ENCODE measurements around the gene ADNP. TPM values are rescaled to one million over a fixed set of nuclear protein-coding genes. Genes with fewer than 3 reads are reported as not detected.

The ADNP gene
- total RNA-seq, 1 experiment from 2014 or later, result 143 TPM

DNA sequence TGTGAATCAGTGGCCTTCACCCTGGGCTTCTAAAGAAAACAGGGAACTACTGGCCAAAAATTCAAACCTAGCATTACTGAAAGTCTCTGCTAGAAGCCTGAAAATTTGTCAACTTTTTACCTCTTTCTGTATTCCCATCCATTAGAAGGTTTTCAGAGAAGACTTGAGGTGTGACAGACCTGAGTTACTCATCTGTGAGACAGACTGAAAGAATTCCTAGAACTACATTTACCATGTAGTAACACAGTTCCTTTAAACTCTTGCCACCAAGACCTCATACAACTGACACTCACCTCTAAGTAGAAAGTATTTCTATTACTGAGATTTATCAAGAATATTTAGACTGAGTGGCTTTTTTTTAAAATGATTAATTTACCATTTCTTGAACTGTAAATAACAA is 22.6 kb upstream of the ADNP start:
- Histone ChIP-seq H3T11ph (ENCODE audit: low read length) (no peak overlapping the region), H3K18ac (ENCODE audit: insufficient read length, low read depth, low read length) (no peak overlapping the region), H3K4ac (ENCODE audit: low read depth, low read length) (no peak overlapping the region), H3K9me3 (ENCODE audit: control insufficient read depth, low read depth, low read length) (no peaks in the 10 kb centered on the region), H4K91ac (ENCODE audit: insufficient read length, low read depth, low read length) (no peak overlapping the region), H4K8ac (replicated peaks; ENCODE audit: insufficient read length, low read depth, low read length) (no peak overlapping the region), H2AK5ac (ENCODE audit: insufficient read length, low read length) (no peak overlapping the region), H3K79me1 (ENCODE audit: insufficient read depth, low read depth, low read length, poor library complexity, severe bottlenecking) (peaks cover 3% of the 10 kb centered on the region), H3K23ac (ENCODE audit: insufficient read length, low read depth, low read length) (no peak overlapping the region), H2BK5ac (ENCODE audit: insufficient read length, low read length) (no peak overlapping the region), H3K27ac (ENCODE audit: insufficient read length, low read depth, low read length) (no peak overlapping the region), H2BK12ac (ENCODE audit: insufficient read length, low read depth, low read length) (no peak overlapping the region), H2BK20ac (ENCODE audit: low read depth, low read length, poor library complexity, severe bottlenecking) (no peak overlapping the region), H3K9ac (ENCODE audit: extremely low read depth, insufficient read length, low read length) (no peak overlapping the region), H3K79me2 (ENCODE audit: insufficient read depth, low read length) (peaks cover 19% of the 10 kb centered on the region), H3K56ac (ENCODE audit: insufficient read length, low read depth, low read length) (no peak overlapping the region), H3K27me3 (ENCODE audit: insufficient read depth, low read length) (no peaks in the 10 kb centered on the region), H4K5ac (ENCODE audit: insufficient read length, low read depth, low read length) (no peak overlapping the region), H3K4me2 (ENCODE audit: insufficient read depth, insufficient read length, low read length) (no peak overlapping the region), H4K20me1 (ENCODE audit: control insufficient read depth, insufficient read depth, insufficient read length) (no peaks in the 10 kb centered on the region), H3K14ac (ENCODE audit: insufficient read depth, low read length) (no peak overlapping the region), H3K4me1 (ENCODE audit: insufficient read depth, low read length) (peaks cover 2% of the 10 kb centered on the region; the same call in 1 of the 2 replicates), H2BK120ac (ENCODE audit: low read depth, low read length, poor library complexity, severe bottlenecking) (no peak overlapping the region), H2AFZ (ENCODE audit: low read length) (no peak overlapping the region), H3K23me2 (ENCODE audit: insufficient read length, low read depth, low read length, poor library complexity, severe bottlenecking) (peaks cover 4% of the 10 kb centered on the region), H2BK15ac (ENCODE audit: low read depth, low read length) (no peak overlapping the region)
- H3K4me1 Mint-ChIP-seq, result peaks cover 10 to 19% of the 10 kb centered on the region in 2 experiments
- no peak overlapping the region for H3K27ac Mint-ChIP-seq
- no peaks in the 10 kb centered on the region; a peak in 1 of 5 replicates for H3K9me3 Mint-ChIP-seq
- no peak for DNase-seq
- no peaks in the 10 kb centered on the region for H3K27me3 Mint-ChIP-seq (ENCODE audit: low read depth)
- TF ChIP-seq, protein P1, sequence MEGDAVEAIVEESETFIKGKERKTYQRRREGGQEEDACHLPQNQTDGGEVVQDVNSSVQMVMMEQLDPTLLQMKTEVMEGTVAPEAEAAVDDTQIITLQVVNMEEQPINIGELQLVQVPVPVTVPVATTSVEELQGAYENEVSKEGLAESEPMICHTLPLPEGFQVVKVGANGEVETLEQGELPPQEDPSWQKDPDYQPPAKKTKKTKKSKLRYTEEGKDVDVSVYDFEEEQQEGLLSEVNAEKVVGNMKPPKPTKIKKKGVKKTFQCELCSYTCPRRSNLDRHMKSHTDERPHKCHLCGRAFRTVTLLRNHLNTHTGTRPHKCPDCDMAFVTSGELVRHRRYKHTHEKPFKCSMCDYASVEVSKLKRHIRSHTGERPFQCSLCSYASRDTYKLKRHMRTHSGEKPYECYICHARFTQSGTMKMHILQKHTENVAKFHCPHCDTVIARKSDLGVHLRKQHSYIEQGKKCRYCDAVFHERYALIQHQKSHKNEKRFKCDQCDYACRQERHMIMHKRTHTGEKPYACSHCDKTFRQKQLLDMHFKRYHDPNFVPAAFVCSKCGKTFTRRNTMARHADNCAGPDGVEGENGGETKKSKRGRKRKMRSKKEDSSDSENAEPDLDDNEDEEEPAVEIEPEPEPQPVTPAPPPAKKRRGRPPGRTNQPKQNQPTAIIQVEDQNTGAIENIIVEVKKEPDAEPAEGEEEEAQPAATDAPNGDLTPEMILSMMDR (conservative IDR thresholded peaks at IDR 0.05), result no peak
- no peak overlapping the region for H3K4me3 Mint-ChIP-seq
- peaks cover 16 to 58% (median 52%) of the 10 kb centered on the region in 3 experiments; a peak in 6 of 7 replicates for H3K36me3 Mint-ChIP-seq (ENCODE audit: insufficient read depth in 1 of 3, low read depth in 3 of 3)
